ENCODE measurements around the gene NBAS. TPM values are rescaled to one million over a fixed set of nuclear protein-coding genes. Genes with fewer than 3 reads are reported as not detected.

NBAS gene
- total and polyA plus RNA-seq, 2 of the 13 experiments (the other 11 are each of a cell fraction or from before 2014, with no cell fraction given), result 33.6 to 58.7 TPM

- TF ChIP-seq CTCF (CRISPR knock-in tag; IDR thresholded peaks at IDR 0.05) (peak; percentile 64), HMG20A (CRISPR knock-in tag; IDR thresholded peaks at IDR 0.05; ENCODE audit: borderline replicate concordance) (no peak), STAG1 (CRISPR knock-in tag; IDR thresholded peaks at IDR 0.05) (peak; percentile 57), TEAD2 (CRISPR knock-in tag; IDR thresholded peaks at IDR 0.05) (no peak), ZNF720 (CRISPR knock-in tag; IDR thresholded peaks at IDR 0.05) (no peak), ZNF18 (CRISPR knock-in tag; IDR thresholded peaks at IDR 0.05; ENCODE audit: insufficient replicate concordance) (no peak), ZNF143 (CRISPR knock-in tag; IDR thresholded peaks at IDR 0.05) (no peak), ZNF646 (CRISPR knock-in tag; IDR thresholded peaks at IDR 0.05) (no peak; the same call in 1 of the 2 replicates), ZNF34 (CRISPR knock-in tag; IDR thresholded peaks at IDR 0.05; ENCODE audit: borderline replicate concordance) (no peak), GMEB2 (CRISPR knock-in tag; IDR thresholded peaks at IDR 0.05; ENCODE audit: low read depth) (no peak), LBX2 (CRISPR knock-in tag; IDR thresholded peaks at IDR 0.05; ENCODE audit: borderline replicate concordance) (no peak)
Observed at GRCh38 chr2:15159751-15160177, 401.4 kb downstream of the NBAS start (continued).

All from HepG2 (cell line).